Progenitor cell of endocrine pancreas (in vitro differentiated cells): ENCODE data around the gene RNASET2. TPM values are rescaled to one million over a fixed set of nuclear protein-coding genes. Genes with fewer than 3 reads are reported as not detected.
A peak's percentile ranks its signal among the peaks of the same experiment; 100 is the strongest.

ENCODE experiments used
- DNase-seq: peaks from one replicate; pipeline ENCODE4 v3.0.0; 2021; ENCODE audit warnings: low spot score; ENCODE audit not compliant: unreplicated experiment
- H3K27ac Mint-ChIP-seq: 2 replicates; pipeline ENCODE4 v1.8.0; 2021; ENCODE audit warnings: mild to moderate bottlenecking, moderate library complexity, mixed read lengths
- H3K27me3 Mint-ChIP-seq: 2 replicates; pipeline ENCODE4 v1.8.0; 2021; ENCODE audit warnings: mixed read lengths
- H3K36me3 Mint-ChIP-seq: 2 replicates; pipeline ENCODE4 v1.8.0; 2022; ENCODE audit warnings: mixed read lengths; ENCODE audit not compliant: insufficient read depth
- H3K4me1 Mint-ChIP-seq: 2 replicates; pipeline ENCODE4 v1.8.0; 2021; ENCODE audit warnings: low read depth, mixed read lengths
- H3K4me3 Mint-ChIP-seq: 2 replicates; pipeline ENCODE4 v1.8.0; 2021; ENCODE audit warnings: low read depth, mild to moderate bottlenecking, moderate library complexity, mixed read lengths
- H3K9me3 Mint-ChIP-seq: 2 replicates; pipeline ENCODE4 v1.8.0; 2021; ENCODE audit warnings: low read depth, mixed read lengths
- long read RNA-seq: library from polyadenylated mRNA; unstranded; transcript quantifications from one replicate; pipeline ENCODE4 v2.0.0, GENCODE V29; 2020
- total RNA-seq: library from RNA; stranded (reverse); gene quantifications from 2 replicates; pipeline ENCODE4 v1.2.1, GENCODE V29; 2021
- TF ChIP-seq, protein P1 (sequence below): fragments of 200-600 bp; sonication (generic); IDR thresholded peaks from one replicate; pipeline ENCODE4 v1.5.0; 2021; ENCODE audit warnings: antibody characterized with exemption, mild to moderate bottlenecking; ENCODE audit not compliant: unreplicated experiment

RNASET2 gene, protein sequence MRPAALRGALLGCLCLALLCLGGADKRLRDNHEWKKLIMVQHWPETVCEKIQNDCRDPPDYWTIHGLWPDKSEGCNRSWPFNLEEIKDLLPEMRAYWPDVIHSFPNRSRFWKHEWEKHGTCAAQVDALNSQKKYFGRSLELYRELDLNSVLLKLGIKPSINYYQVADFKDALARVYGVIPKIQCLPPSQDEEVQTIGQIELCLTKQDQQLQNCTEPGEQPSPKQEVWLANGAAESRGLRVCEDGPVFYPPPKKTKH
- total RNA-seq, result 27.9 and 29.8 TPM in 2 replicates
- long read RNA-seq, partial matches to known transcripts, result 1 of 2 reads
- long read RNA-seq, other reads (novel, unspliced or antisense), result 1 of 2 reads

DNA sequence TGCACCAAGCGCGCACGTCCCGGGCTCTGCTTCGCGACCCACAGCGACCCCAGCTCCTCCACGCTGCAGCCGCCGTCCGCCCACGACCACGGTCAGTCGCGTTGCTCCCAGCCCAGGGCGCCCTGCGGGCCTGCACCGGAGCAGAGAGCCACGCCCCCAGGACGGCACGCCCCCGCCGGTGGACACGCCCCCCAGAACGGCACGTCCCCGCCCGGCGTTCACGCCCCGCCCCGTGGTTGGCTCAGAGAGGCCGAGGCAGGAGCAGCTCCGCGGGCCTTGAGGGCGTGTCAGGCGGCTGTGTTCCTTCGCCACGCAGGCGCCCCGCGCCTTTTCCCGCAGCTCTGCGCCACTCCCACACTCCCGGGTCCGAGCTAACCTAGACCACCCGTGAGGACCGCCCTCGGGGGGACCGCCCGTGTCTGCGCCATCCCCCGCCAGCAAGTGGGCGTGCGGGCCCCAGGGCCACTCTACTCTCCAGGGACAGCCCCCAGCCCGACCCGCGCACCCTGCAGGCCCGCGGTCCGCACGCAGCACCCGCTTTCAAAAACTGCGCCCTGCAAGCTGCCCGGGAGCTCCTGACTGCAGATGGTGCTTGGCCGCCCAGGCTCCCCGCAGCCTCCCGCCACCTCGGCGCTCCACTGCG is at the start of gene RNASET2:
Gene RNASET2, minus strand, starts transcription at position 107 of the 643 bp plus-strand sequence. CDS start 368 bp downstream, outside the sequence.
- Mint-ChIP-seq H3K4me3 (peak within 1 kb of the TSS; percentile 74), H3K9me3 (no peaks in the 10 kb centered on the region), H3K4me1 (peaks cover 7% of the 10 kb centered on the region), H3K27me3 (peaks cover 27% of the 10 kb centered on the region), H3K36me3 (peaks cover 1% of the 10 kb centered on the region), H3K27ac (peak within 1 kb of the TSS; percentile 92)
- TF ChIP-seq, protein P1, sequence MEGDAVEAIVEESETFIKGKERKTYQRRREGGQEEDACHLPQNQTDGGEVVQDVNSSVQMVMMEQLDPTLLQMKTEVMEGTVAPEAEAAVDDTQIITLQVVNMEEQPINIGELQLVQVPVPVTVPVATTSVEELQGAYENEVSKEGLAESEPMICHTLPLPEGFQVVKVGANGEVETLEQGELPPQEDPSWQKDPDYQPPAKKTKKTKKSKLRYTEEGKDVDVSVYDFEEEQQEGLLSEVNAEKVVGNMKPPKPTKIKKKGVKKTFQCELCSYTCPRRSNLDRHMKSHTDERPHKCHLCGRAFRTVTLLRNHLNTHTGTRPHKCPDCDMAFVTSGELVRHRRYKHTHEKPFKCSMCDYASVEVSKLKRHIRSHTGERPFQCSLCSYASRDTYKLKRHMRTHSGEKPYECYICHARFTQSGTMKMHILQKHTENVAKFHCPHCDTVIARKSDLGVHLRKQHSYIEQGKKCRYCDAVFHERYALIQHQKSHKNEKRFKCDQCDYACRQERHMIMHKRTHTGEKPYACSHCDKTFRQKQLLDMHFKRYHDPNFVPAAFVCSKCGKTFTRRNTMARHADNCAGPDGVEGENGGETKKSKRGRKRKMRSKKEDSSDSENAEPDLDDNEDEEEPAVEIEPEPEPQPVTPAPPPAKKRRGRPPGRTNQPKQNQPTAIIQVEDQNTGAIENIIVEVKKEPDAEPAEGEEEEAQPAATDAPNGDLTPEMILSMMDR, result no peak
- peak; percentile 99 for DNase-seq

- H3K4me1 Mint-ChIP-seq, result peaks cover 17% of the 10 kb centered on the region
- H3K9me3 Mint-ChIP-seq, result no peaks in the 10 kb centered on the region
- no peak for DNase-seq
- H3K4me3 Mint-ChIP-seq, result no peak overlapping the region
- TF ChIP-seq, protein P1, result no peak
- H3K27me3 Mint-ChIP-seq, result no peaks in the 10 kb centered on the region
- no peak overlapping the region for H3K27ac Mint-ChIP-seq
- H3K36me3 Mint-ChIP-seq, result peaks cover 29% of the 10 kb centered on the region
Observed at GRCh38 chr6:167005350-167006159, 49.2 kb upstream of the RNASET2 start.

DNA sequence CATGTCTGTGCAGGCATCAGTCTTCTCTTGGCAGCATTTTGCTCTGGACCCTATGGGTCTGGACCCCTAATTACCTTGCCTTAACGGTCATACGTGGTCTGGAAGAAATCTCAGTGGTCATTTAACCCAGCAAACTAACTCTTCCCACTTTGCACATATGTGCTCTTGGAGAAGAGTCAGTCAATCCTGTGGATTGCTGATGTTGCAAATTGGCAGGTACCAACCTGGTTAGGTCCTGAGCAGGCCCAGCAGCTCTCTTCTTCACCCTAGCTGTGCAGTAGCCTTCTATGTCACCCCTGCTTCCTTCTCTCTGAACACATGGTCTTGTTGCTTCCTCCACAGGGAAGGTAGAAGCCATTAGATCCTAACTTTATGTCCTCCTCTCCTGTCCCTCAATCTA is 44.4 kb upstream of the RNASET2 start:
- TF ChIP-seq, protein P1, result no peak
- Mint-ChIP-seq H3K27me3 (no peaks in the 10 kb centered on the region), H3K27ac (peak overlapping the region; percentile 56)

DNA sequence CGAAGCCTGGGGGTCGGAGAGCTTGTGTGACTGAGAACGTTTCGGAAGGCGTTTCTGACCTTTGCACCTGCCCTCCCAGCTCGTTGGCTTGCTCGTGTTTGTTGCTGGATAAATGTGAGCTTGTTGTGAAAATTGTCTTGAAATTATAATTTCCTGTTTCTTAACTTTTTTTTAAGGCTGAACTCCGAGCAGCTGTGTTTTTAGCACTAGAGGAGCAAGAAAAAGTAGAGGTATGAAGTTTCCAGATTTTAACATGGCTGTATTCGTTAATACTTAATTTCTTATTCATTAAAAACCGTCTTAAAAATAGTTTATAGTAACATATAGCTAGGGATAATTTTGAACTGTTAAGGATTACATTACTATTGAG is 43.5 kb upstream of the RNASET2 start:
- no peaks in the 10 kb centered on the region for H3K27me3 Mint-ChIP-seq
- H3K9me3 Mint-ChIP-seq, result no peaks in the 10 kb centered on the region
- no peak for DNase-seq
- peak overlapping the region; percentile 87 for H3K27ac Mint-ChIP-seq
- TF ChIP-seq, protein P1, result no peak
- peak overlapping the region; percentile 88 for H3K4me3 Mint-ChIP-seq
- H3K36me3 Mint-ChIP-seq, result peaks cover 2% of the 10 kb centered on the region
- peaks cover 23% of the 10 kb centered on the region for H3K4me1 Mint-ChIP-seq

More for the DNA sequence above, 44.4 kb upstream of the RNASET2 start:
- Mint-ChIP-seq H3K9me3 (no peaks in the 10 kb centered on the region), H3K4me3 (peak overlapping the region; percentile 88), H3K4me1 (peaks cover 23% of the 10 kb centered on the region), H3K36me3 (peaks cover 7% of the 10 kb centered on the region)
- no peak for DNase-seq
